CD8-positive, alpha-beta memory T cell (primary cell): ENCODE measurements around the gene LITAF. TPM values are rescaled to one million over a fixed set of nuclear protein-coding genes. Genes with fewer than 3 reads are reported as not detected.

Experiments
- CTCF ChIA-PET: fragments of 350-600 bp; sonication (Branson Sonifier 250); formaldehyde crosslinking; loops from one replicate; lab custom pipeline; 2021; ENCODE audit warnings: antibody characterized with exemption; lab: Charles Lee
- POLR2A ChIA-PET: fragments of 350-600 bp; sonication (Branson Sonifier 250); formaldehyde crosslinking; loops from one replicate; lab custom pipeline; 2021; ENCODE audit warnings: antibody characterized with exemption; lab: Charles Lee
- DNase-seq, 5 donors: peaks; one replicate each; pipeline versions ENCODE4 v3.0.0 to v3.0.0-alpha.2; 2020 to 2022; ENCODE audit warnings: mixed read lengths in 1 of 5
- H3K27ac ChIP-seq: one replicate; pipeline ENCODE4 v1.7.0; 2013; ENCODE audit warnings: low read depth, mild to moderate bottlenecking, low read length, moderate library complexity
- H3K27me3 ChIP-seq: 2 replicates; pipeline ENCODE4 v1.7.0; 2013; ENCODE audit warnings: low read length, mild to moderate bottlenecking; ENCODE audit not compliant: insufficient read depth, poor library complexity, severe bottlenecking
- H3K36me3 ChIP-seq: 2 replicates; pipeline ENCODE4 v1.7.0; 2013; ENCODE audit warnings: mild to moderate bottlenecking, low read length, moderate library complexity; ENCODE audit not compliant: insufficient read depth
- H3K4me1 ChIP-seq: 2 replicates; pipeline ENCODE4 v1.7.0; 2013; ENCODE audit warnings: mild to moderate bottlenecking, low read length, moderate library complexity; ENCODE audit not compliant: insufficient read depth
- H3K4me3 ChIP-seq: 2 replicates; pipeline ENCODE4 v1.7.0; 2013; ENCODE audit warnings: mild to moderate bottlenecking, low read length
- H3K9me3 ChIP-seq: 2 replicates; pipeline ENCODE4 v1.7.0; 2013; ENCODE audit warnings: mild to moderate bottlenecking, low read length
- H3K27ac Mint-ChIP-seq, 8 donors: one replicate each; pipeline ENCODE4 v1.8.0; 2020 to 2021; ENCODE audit warnings: mixed read lengths in 8 of 8, mild to moderate bottlenecking in 6 of 8, inconsistent platforms in 3 of 8, moderate library complexity in 3 of 8
- H3K27me3 Mint-ChIP-seq, 2 donors: one replicate each; pipeline ENCODE4 v1.8.0; 2020 to 2021; ENCODE audit warnings: mixed read lengths in 2 of 2, mild to moderate bottlenecking in 1 of 2, moderate library complexity in 1 of 2
- H3K36me3 Mint-ChIP-seq, 3 donors: one replicate each; pipeline ENCODE4 v1.8.0; 2020 to 2021; ENCODE audit warnings: mixed read lengths in 3 of 3, inconsistent platforms in 1 of 3, mild to moderate bottlenecking in 1 of 3
- H3K4me1 Mint-ChIP-seq, 3 donors: one replicate each; pipeline ENCODE4 v1.8.0; 2020 to 2021; ENCODE audit warnings: mixed read lengths in 3 of 3, inconsistent platforms in 1 of 3, mild to moderate bottlenecking in 1 of 3
- H3K4me3 Mint-ChIP-seq, 7 donors: one replicate each; pipeline ENCODE4 v1.8.0; 2020 to 2021; ENCODE audit warnings: mixed read lengths in 7 of 7, mild to moderate bottlenecking in 6 of 7, moderate library complexity in 4 of 7, inconsistent platforms in 2 of 7
- H3K9me3 Mint-ChIP-seq, 5 donors: one replicate each; pipeline ENCODE4 v1.8.0; 2020 to 2022; ENCODE audit warnings: mixed read lengths in 5 of 5, mild to moderate bottlenecking in 3 of 5, moderate library complexity in 2 of 5, inconsistent platforms in 1 of 5
- polyA plus RNA-seq: library from polyadenylated mRNA; unstranded; fragments of 300-500 nt; fragmentation: Illumina TruSeq; gene quantifications from one replicate; pipeline ENCODE4 v1.2.3, GENCODE V29; 2021
- total RNA-seq, 2 experiments: library from RNA; stranded (reverse); gene quantifications; one replicate each; pipeline ENCODE4 v1.2.3, GENCODE V29; 2021

LITAF gene
- total and polyA plus RNA-seq, 3 experiments from 2014 or later: 199 to 629 (median 201) TPM

DNA sequence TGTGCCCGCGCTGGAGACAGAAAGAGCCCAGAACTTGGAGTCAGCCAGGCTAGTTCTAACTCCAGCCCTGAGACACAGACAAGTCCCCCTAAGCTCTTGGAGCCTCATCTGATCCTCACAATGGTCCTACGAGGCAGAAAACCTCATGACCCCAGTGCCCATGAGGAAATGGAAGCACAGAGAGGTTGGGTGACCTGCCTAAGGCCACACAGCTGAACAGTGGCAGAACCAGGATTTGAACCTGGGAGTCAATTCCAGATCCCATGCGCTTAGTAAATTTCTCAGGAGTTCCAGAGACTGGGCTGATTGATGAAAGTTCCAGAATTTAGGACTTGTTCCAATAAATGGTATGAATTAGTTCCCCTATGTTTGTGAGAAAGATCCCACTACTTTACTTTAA, 39.0 kb upstream of the LITAF start:
- no peak overlapping the region for H3K27ac ChIP-seq
- no peaks in the 10 kb centered on the region for H3K9me3 ChIP-seq
- peaks cover 58% of the 10 kb centered on the region for H3K4me1 ChIP-seq
- no peak overlapping the region for H3K4me3 ChIP-seq
- no peaks in the 10 kb centered on the region for H3K27me3 Mint-ChIP-seq
- H3K9me3 Mint-ChIP-seq: peaks cover 0 to 2% (median 0%) of the 10 kb centered on the region in 5 donors
- H3K4me3 Mint-ChIP-seq: peak overlapping the region in 1 of 7 donors; percentile 36
- no peaks in the 10 kb centered on the region for H3K36me3 ChIP-seq
- DNase-seq: no peak
- peaks cover 49 to 70% (median 60%) of the 10 kb centered on the region in 3 donors for H3K4me1 Mint-ChIP-seq
- peak overlapping the region in 3 of 8 donors; percentile 11 to 50 (median 37) for H3K27ac Mint-ChIP-seq
- no peaks in the 10 kb centered on the region for H3K36me3 Mint-ChIP-seq
- H3K27me3 ChIP-seq: no peaks in the 10 kb centered on the region
- CTCF ChIA-PET: no interaction called here
- POLR2A ChIA-PET: interaction anchor here (0.7 kb wide), 1 partner anchor 8 kb away, joined by 3 read pairs; no protein-coding TSS in a partner anchor

DNA sequence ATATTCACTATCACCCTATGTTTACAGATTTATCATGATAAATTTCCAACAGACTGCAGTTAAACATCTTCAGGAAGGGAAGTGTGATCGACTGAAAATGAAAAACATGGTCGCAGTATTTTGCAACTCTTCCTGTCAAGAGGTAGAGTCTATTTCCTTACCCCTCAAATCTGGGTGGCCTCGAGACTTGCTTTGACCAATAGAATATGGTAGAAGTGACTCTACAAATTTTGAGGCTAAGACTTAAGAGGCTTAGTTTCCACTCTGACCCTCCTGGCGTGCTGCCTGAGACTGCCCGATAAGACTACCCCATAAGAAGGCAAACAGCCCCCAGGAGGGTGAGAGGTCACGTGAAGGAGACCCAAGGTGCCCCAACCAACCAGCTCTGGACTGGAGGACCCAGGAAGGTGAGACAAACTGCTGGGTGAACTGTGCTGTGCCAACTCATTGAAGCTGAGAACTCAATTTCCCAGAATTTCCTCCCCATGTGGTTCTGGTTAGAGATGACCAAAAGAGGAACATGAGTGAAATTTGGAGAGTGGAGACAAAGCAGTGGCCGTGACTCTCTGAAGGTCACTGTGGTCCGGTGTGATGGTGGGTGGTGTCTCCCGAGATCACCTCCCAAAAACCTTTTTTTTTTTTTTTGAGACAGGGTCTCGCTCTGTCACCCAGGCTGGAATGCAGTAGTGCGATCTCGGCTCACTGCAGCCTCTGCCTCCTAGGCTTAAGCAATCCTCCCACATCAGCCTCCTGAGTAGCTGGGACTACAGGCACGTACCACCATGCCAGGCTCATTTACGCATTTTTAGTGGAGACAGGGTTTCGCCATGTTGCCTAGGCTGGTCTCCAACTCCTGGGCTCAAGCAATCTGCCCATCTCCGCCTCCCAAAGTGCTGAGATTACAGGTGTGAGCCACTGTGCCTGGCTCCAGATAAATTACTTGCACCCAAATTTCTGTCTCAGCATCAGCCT, 38.2 kb upstream of the LITAF start:
- no peak overlapping the region for H3K27ac ChIP-seq
- H3K36me3 ChIP-seq: no peaks in the 10 kb centered on the region
- H3K4me1 Mint-ChIP-seq: peaks cover 52 to 70% (median 60%) of the 10 kb centered on the region in 3 donors
- H3K4me3 ChIP-seq: no peak overlapping the region
- peaks cover 6% of the 10 kb centered on the region for H3K9me3 ChIP-seq
- H3K27me3 ChIP-seq: no peaks in the 10 kb centered on the region
- peaks cover 0 to 2% (median 0%) of the 10 kb centered on the region in 5 donors for H3K9me3 Mint-ChIP-seq
- no peaks in the 10 kb centered on the region for H3K27me3 Mint-ChIP-seq
- DNase-seq: no peak
- H3K27ac Mint-ChIP-seq: peak overlapping the region in 7 of 8 donors; percentile 70 to 80 (median 76)
- POLR2A ChIA-PET: no interaction called here
- peaks cover 63% of the 10 kb centered on the region for H3K4me1 ChIP-seq
- CTCF ChIA-PET: no interaction called here
- peak overlapping the region in 5 of 7 donors; percentile 23 to 65 (median 44) for H3K4me3 Mint-ChIP-seq
- H3K36me3 Mint-ChIP-seq: peaks cover 0 to 3% (median 0%) of the 10 kb centered on the region in 3 donors

DNA sequence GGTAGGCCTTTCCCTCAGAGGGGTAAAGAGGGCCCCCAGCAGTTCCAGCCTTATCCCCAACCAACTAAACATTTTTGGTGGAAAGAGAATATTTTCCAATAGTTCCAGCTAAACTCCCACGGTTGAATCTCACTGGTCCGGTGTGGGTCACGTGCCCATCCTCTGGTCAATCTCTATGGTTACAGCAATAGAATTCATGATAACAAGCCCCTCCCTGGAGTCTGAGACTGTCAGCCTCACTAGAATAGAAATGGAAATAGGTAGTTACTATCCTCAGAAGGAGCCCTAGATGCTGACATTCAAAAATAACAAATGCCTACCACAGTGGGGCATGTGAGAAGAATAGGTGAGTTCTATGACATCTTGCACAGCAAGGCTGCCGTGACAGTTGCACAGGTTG, 37.5 kb upstream of the LITAF start:
- Histone ChIP-seq H3K9me3 (peaks cover 6% of the 10 kb centered on the region), H3K4me1 (peaks cover 64% of the 10 kb centered on the region), H3K4me3 (no peak overlapping the region), H3K36me3 (no peaks in the 10 kb centered on the region), H3K27ac (no peak overlapping the region), H3K27me3 (no peaks in the 10 kb centered on the region)
- H3K36me3 Mint-ChIP-seq: peaks cover 0 to 3% (median 0%) of the 10 kb centered on the region in 3 donors
- H3K27ac Mint-ChIP-seq: peak overlapping the region; percentile 70 to 80 (median 77)
- CTCF ChIA-PET: interaction anchor here (1.0 kb wide), 1 partner anchor 92 kb away, joined by 3 read pairs; no protein-coding TSS in a partner anchor
- H3K9me3 Mint-ChIP-seq: peaks cover 0 to 2% (median 0%) of the 10 kb centered on the region in 5 donors
- peak overlapping the region in 6 of 7 donors; percentile 26 to 65 (median 50) for H3K4me3 Mint-ChIP-seq
- no peak for DNase-seq
- POLR2A ChIA-PET: no interaction called here
- H3K4me1 Mint-ChIP-seq: peaks cover 58 to 70% (median 61%) of the 10 kb centered on the region in 3 donors
- no peaks in the 10 kb centered on the region for H3K27me3 Mint-ChIP-seq

DNA sequence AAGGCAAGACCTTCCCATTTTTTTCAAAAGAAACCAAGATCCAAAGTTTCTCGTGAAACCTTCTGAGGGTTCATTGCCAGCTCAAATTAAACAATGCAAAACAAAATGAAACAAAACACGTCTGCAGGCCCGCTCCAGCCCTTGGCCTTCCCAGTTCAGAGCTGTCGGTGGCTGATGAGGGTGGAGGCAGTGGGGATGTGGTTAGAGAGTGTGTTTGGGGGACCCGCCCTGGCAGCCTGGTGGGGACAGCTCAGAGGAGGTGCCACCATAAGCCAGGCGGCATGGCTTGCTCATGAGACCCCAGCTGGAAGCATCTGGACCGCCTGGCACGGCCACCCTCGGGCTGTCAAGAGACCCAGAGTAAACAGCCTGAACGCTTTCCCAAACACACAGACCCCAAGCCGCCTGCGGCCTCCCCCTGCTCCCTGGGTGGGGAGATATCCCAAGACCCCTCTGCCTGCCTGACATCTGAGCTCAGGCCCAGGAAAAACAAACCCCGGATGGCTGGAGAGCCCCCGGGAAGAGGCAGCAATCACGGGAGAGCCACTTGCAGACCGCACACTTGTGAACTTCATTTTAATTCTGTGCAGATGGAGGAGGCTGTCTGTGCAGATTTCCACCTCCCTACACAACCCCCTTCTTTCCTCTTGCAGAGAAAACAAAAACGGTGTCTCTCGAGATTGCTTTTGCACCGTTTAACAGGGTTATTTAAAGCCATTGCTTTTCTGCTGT, 35.4 kb upstream of the LITAF start:
- peaks cover 0 to 2% (median 0%) of the 10 kb centered on the region in 5 donors for H3K9me3 Mint-ChIP-seq
- H3K27me3 ChIP-seq: no peaks in the 10 kb centered on the region
- POLR2A ChIA-PET: interaction anchor here (0.6 to 1.8 kb wide), 7 partner anchors 33 to 121 kb away, joined by 3 to 14 read pairs (median 4); partner anchors contain the start of gene LITAF
- H3K4me1 ChIP-seq: peaks cover 80% of the 10 kb centered on the region
- H3K4me3 ChIP-seq: peak overlapping the region; percentile 67
- peaks cover 6% of the 10 kb centered on the region for H3K9me3 ChIP-seq
- H3K27ac Mint-ChIP-seq: peak overlapping the region; percentile 95 to 98 (median 97)
- H3K4me3 Mint-ChIP-seq: peak overlapping the region; percentile 15 to 90 (median 85)
- H3K27me3 Mint-ChIP-seq: no peaks in the 10 kb centered on the region
- DNase-seq: peak; percentile 35 to 86 (median 80)
- peak overlapping the region; percentile 57 for H3K27ac ChIP-seq
- peaks cover 62 to 78% (median 69%) of the 10 kb centered on the region in 3 donors for H3K4me1 Mint-ChIP-seq
- peaks cover 0 to 3% (median 0%) of the 10 kb centered on the region in 3 donors for H3K36me3 Mint-ChIP-seq
- no peaks in the 10 kb centered on the region for H3K36me3 ChIP-seq
- CTCF ChIA-PET: interaction anchor here (0.8 to 3.1 kb wide), 14 partner anchors 9 to 175 kb away, joined by 3 to 14 read pairs (median 4); partner anchors contain the start of genes LITAF and ZC3H7A

DNA sequence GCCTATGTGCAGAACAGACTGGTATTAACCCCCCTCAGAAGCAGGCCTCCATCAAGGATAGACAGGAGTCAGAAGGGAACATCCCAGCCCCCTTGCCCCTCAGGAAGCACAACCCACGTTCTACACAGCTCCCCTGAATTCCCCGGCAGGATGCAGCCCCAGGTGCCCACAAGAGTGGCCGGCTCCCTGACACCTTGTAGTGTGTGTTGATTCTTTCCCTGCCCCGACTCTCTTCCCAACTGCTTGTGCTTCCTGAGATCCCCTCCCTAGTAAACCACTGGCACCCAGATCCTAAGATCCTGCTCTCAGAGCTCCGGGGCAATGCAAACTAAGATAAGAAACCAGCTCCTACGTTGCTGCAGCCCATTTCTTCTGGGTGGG, 34.8 kb upstream of the LITAF start:
- H3K4me1 Mint-ChIP-seq: peaks cover 60 to 78% (median 69%) of the 10 kb centered on the region in 3 donors
- peak overlapping the region; percentile 95 to 98 (median 97) for H3K27ac Mint-ChIP-seq
- Histone ChIP-seq H3K4me1 (peaks cover 81% of the 10 kb centered on the region), H3K36me3 (no peaks in the 10 kb centered on the region), H3K27ac (peak overlapping the region; percentile 57), H3K4me3 (peak overlapping the region; percentile 67), H3K9me3 (peaks cover 6% of the 10 kb centered on the region), H3K27me3 (no peaks in the 10 kb centered on the region)
- peak overlapping the region; percentile 15 to 90 (median 85) for H3K4me3 Mint-ChIP-seq
- no peak for DNase-seq
- H3K27me3 Mint-ChIP-seq: no peaks in the 10 kb centered on the region
- CTCF ChIA-PET: interaction anchor here (0.8 to 3.1 kb wide), 14 partner anchors 9 to 176 kb away, joined by 3 to 14 read pairs (median 3); partner anchors contain the start of genes LITAF and ZC3H7A
- H3K36me3 Mint-ChIP-seq: peaks cover 0 to 3% (median 0%) of the 10 kb centered on the region in 3 donors
- POLR2A ChIA-PET: interaction anchor here (0.6 to 1.8 kb wide), 7 partner anchors 32 to 122 kb away, joined by 3 to 14 read pairs (median 4); partner anchors contain the start of gene LITAF
- peaks cover 0 to 2% (median 0%) of the 10 kb centered on the region in 5 donors for H3K9me3 Mint-ChIP-seq

DNA sequence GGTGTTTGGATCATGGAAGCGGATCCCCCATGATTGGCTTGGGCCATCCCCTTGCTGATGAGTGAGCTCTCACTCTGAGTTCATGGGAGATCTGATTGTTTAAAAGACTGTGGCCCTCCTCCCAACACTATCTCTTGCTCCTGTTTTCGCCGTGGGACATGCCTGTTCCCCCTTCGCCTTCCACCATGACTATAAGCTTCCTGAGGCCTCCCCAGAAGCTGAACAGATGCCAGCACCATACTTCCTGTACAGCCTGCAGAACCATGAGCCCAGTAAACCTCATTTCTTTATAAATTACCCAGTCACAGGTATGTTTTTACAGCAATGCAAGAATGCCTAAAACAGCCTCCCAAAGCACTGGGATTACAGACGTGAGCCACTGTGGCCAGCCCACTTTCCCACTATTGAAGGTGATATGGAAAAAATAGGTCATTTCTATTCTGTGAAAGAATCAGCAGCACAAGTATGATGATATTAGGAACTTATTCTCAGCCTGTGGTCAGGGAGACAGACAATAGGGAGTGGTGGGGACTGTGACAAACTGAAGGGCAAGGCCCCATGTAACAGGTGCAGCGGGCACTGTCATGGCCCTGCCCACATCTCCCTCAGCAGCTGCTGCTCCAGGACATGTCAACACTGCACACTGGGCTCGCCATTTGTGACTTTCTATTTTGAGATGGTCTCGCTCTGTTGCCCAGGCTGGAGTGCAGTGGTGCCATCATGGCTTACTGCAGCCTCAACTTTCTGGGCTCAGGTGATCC, 33.7 kb upstream of the LITAF start:
- H3K27me3 ChIP-seq: no peaks in the 10 kb centered on the region
- peaks cover 6% of the 10 kb centered on the region for H3K9me3 ChIP-seq
- Mint-ChIP-seq H3K27ac (peak overlapping the region; percentile 83 to 98 (median 96)), H3K4me1 (peaks cover 57 to 78% (median 62%) of the 10 kb centered on the region in 3 donors), H3K4me3 (peak overlapping the region; percentile 53 to 79 (median 68)), H3K27me3 (no peaks in the 10 kb centered on the region), H3K9me3 (peaks cover 0 to 2% (median 0%) of the 10 kb centered on the region in 5 donors), H3K36me3 (peaks cover 0 to 3% (median 0%) of the 10 kb centered on the region in 3 donors)
- ChIA-PET CTCF (interaction anchor here (0.9 to 3.1 kb wide), 6 partner anchors 20 to 89 kb away, joined by 3 to 14 read pairs (median 6); partner anchors contain the start of gene LITAF), POLR2A (interaction anchor here (0.7 to 1.5 kb wide), 3 partner anchors 31 to 52 kb away, joined by 4 to 13 read pairs (median 4); partner anchors contain the start of gene LITAF)
- H3K4me3 ChIP-seq: peak overlapping the region; percentile 36
- H3K36me3 ChIP-seq: no peaks in the 10 kb centered on the region
- peak overlapping the region; percentile 4 for H3K27ac ChIP-seq
- peaks cover 90% of the 10 kb centered on the region for H3K4me1 ChIP-seq
- DNase-seq: no peak
